ENCODE data around the gene ANAPC1. TPM values are rescaled to one million over a fixed set of nuclear protein-coding genes. Genes with fewer than 3 reads are reported as not detected.
"Not testable (repeated sequence)": the region's sequence is repeated elsewhere in the genome, so short reads cannot be mapped to it uniquely, and the experiment has no call there.

Gene ANAPC1
- total and polyA plus RNA-seq, 10 of the 15 experiments (the other 5 are each of a cell fraction or from before 2014, with no cell fraction given): 10.0 to 108 (median 53.6) TPM

DNA sequence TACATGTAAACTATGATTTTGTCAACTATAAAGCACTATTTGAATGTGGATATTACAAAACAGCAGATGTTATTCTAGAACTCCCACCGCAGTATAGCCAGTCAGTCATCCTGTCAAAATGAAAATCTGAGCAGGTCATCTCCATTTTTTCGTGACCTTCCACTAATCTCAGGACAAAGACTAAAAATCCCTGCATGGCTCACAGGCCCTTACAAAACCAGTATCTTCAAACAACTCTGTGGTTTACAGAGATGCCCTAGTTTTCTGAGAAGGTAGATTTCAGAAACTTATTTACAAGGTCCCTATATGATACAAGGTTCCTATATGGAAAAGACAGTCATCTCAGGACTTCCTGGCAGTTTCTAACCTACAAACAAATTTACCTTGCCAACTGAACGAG lies 49.8 kb downstream of the ANAPC1 start:
- H3K4me3 ChIP-seq; H2AFZ ChIP-seq (ENCODE audit: control insufficient read depth, low read depth, low read length); H3K27me3 ChIP-seq (replicated peaks in 1 of 2; ENCODE audit: control insufficient read depth in 2 of 2, insufficient read depth in 2 of 2, low read length in 1 of 2); POLR2A ChIA-PET; in situ Hi-C loops (cut with MboI); BruUV-seq (replicated peaks); H3K9ac ChIP-seq (ENCODE audit: control insufficient read depth, insufficient read depth, low read length); H3K4me1 ChIP-seq (ENCODE audit: control insufficient read depth, insufficient read depth, low read length); H3K4me2 ChIP-seq (ENCODE audit: control insufficient read depth, insufficient read depth); H3K9me3 ChIP-seq (replicated peaks; ENCODE audit: control insufficient read depth, insufficient read depth, low read length); H4K20me1 ChIP-seq (ENCODE audit: control insufficient read depth, insufficient read depth); H3K27ac ChIP-seq (ENCODE audit: control insufficient read depth, insufficient read depth); DNase-seq (ENCODE audit: low read depth, low spot score); FAIRE-seq; H3K79me2 ChIP-seq (ENCODE audit: control insufficient read depth, insufficient read depth, low read length); intact Hi-C loops (cut with micrococcal nuclease; ENCODE audit: unreplicated experiment); SMC1A ChIA-PET (ENCODE audit: uncharacterized antibody, unreplicated experiment); ATAC-seq; CTCF ChIA-PET; RAD21 ChIA-PET (ENCODE audit: unreplicated experiment): not testable (repeated sequence)
- TF ChIP-seq JUNB (IDR thresholded peaks at IDR 0.05) (peak; percentile 16; the same call in 1 of the 2 replicates), RUNX3 (IDR thresholded peaks at IDR 0.05; ENCODE audit: low read length) (peak; percentile 6; the same call in 1 of the 2 replicates)
- peaks cover 1 to 14% of the 10 kb centered on the region in 2 experiments; a peak in 3 of 4 replicates for H3K36me3 ChIP-seq (ENCODE audit: control insufficient read depth in 2 of 2, insufficient read depth in 2 of 2, low read length in 1 of 2)
- WGBS (ENCODE audit: insufficient coverage, insufficient replicate concordance, low lambda C conversion rate, missing lambda C conversion rate): 69% methylated on average over 3 of the region's 3 CpGs

DNA sequence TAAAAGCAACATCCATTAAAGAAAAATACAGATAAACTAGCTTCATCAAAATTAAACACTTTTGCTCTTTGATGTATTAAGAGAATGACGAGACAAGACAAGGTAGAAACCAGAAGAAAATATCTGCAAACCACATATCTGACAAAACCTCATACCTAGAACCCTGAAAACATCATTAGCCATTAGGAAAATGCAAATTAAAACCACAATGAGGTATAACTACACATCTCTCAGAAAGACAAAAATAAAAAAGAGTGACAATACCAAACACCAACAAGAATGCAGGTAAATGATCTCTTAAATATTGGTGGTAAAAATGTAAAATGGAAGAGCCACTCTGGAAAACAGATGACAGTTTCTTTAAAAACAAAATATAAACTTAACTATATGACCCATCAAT lies 53.5 kb downstream of the ANAPC1 start:
- BruUV-seq (replicated peaks); intact Hi-C loops (cut with micrococcal nuclease; ENCODE audit: unreplicated experiment); H3K4me3 ChIP-seq; H3K36me3 ChIP-seq (ENCODE audit: control insufficient read depth in 2 of 2, insufficient read depth in 2 of 2, low read length in 1 of 2); H3K4me2 ChIP-seq (ENCODE audit: control insufficient read depth, insufficient read depth); RAD21 ChIA-PET (ENCODE audit: unreplicated experiment); H3K4me1 ChIP-seq (ENCODE audit: control insufficient read depth, insufficient read depth, low read length); H2AFZ ChIP-seq (ENCODE audit: control insufficient read depth, low read depth, low read length); in situ Hi-C loops (cut with MboI); H4K20me1 ChIP-seq (ENCODE audit: control insufficient read depth, insufficient read depth); SMC1A ChIA-PET (ENCODE audit: uncharacterized antibody, unreplicated experiment); H3K27ac ChIP-seq (ENCODE audit: control insufficient read depth, insufficient read depth); CTCF ChIA-PET; FAIRE-seq; DNase-seq (ENCODE audit: low read depth, low spot score); POLR2A ChIA-PET; H3K27me3 ChIP-seq (replicated peaks in 1 of 2; ENCODE audit: control insufficient read depth in 2 of 2, insufficient read depth in 2 of 2, low read length in 1 of 2); H3K9me3 ChIP-seq (replicated peaks; ENCODE audit: control insufficient read depth, insufficient read depth, low read length); H3K79me2 ChIP-seq (ENCODE audit: control insufficient read depth, insufficient read depth, low read length); H3K9ac ChIP-seq (ENCODE audit: control insufficient read depth, insufficient read depth, low read length): not testable (repeated sequence)
- 10% methylated on average over 1 of the region's 1 CpG for WGBS (ENCODE audit: insufficient coverage, insufficient replicate concordance, low lambda C conversion rate, missing lambda C conversion rate)
- peak; percentile 89 for ATAC-seq
- peak; percentile 73 for TF ChIP-seq PKNOX1 (IDR thresholded peaks at IDR 0.05)
- TF ChIP-seq RUNX3 (IDR thresholded peaks at IDR 0.05; ENCODE audit: low read length): peak; percentile 48; the same call in 1 of the 2 replicates
- TF ChIP-seq MTA2 (IDR thresholded peaks at IDR 0.05; ENCODE audit: low read depth): peak; percentile 60; the same call in 1 of the 2 replicates

- H3K9me3 ChIP-seq (replicated peaks; ENCODE audit: control insufficient read depth, insufficient read depth, low read length); H3K9ac ChIP-seq (ENCODE audit: control insufficient read depth, insufficient read depth, low read length); ATAC-seq; intact Hi-C loops (cut with micrococcal nuclease; ENCODE audit: unreplicated experiment); H4K20me1 ChIP-seq (ENCODE audit: control insufficient read depth, insufficient read depth); H3K4me3 ChIP-seq; H3K79me2 ChIP-seq (ENCODE audit: control insufficient read depth, insufficient read depth, low read length); H3K27me3 ChIP-seq (replicated peaks in 1 of 2; ENCODE audit: control insufficient read depth in 2 of 2, insufficient read depth in 2 of 2, low read length in 1 of 2); H2AFZ ChIP-seq (ENCODE audit: control insufficient read depth, low read depth, low read length); FAIRE-seq; SMC1A ChIA-PET (ENCODE audit: uncharacterized antibody, unreplicated experiment); RAD21 ChIA-PET (ENCODE audit: unreplicated experiment); H3K4me1 ChIP-seq (ENCODE audit: control insufficient read depth, insufficient read depth, low read length); DNase-seq (ENCODE audit: low read depth, low spot score); CTCF ChIA-PET; H3K27ac ChIP-seq (ENCODE audit: control insufficient read depth, insufficient read depth); POLR2A ChIA-PET; in situ Hi-C loops (cut with MboI); H3K4me2 ChIP-seq (ENCODE audit: control insufficient read depth, insufficient read depth); H3K36me3 ChIP-seq (ENCODE audit: control insufficient read depth in 2 of 2, insufficient read depth in 2 of 2, low read length in 1 of 2): not testable (repeated sequence)
- WGBS (ENCODE audit: insufficient coverage, insufficient replicate concordance, low lambda C conversion rate, missing lambda C conversion rate): 65% methylated on average over 4 of the region's 4 CpGs
- BruUV-seq (replicated peaks): TSS peak; percentile 27
These were observed 55.7 kb downstream of the ANAPC1 start for GRCh38 chr2:111828217-111828766.

Data from GM12878 (cell line).